B cell (primary cell): ENCODE measurements around the gene WBP1. TPM values are rescaled to one million over a fixed set of nuclear protein-coding genes. Genes with fewer than 3 reads are reported as not detected.
A peak's percentile ranks its signal among the peaks of the same experiment; 100 is the strongest.

Experiments
- ATAC-seq: fragments of 200-7000 bp; cut with Tn5 transposase; one replicate; pipeline ENCODE4 v1.10.0; 2021; ENCODE audit warnings: low read depth, mild to moderate bottlenecking, moderate number of reproducible peaks, moderate library complexity
- CTCF ChIA-PET: fragments of 350-600 bp; sonication (Branson Sonifier 250); formaldehyde crosslinking; loops from one replicate; lab custom pipeline; 2021; ENCODE audit warnings: antibody characterized with exemption, inconsistent platforms; lab: Charles Lee
- POLR2A ChIA-PET: fragments of 350-600 bp; sonication (Branson Sonifier 250); formaldehyde crosslinking; loops from one replicate; lab custom pipeline; 2021; ENCODE audit warnings: antibody characterized with exemption; lab: Charles Lee
- DNase-seq: peaks from one replicate; pipeline ENCODE4 v3.0.0; 2013
- H2AFZ ChIP-seq: 2 replicates; pipeline ENCODE4 v1.6.1; 2012; ENCODE audit warnings: mild to moderate bottlenecking, low read depth, low read length; ENCODE audit not compliant: insufficient read depth, poor library complexity, severe bottlenecking
- H3K27ac ChIP-seq, 2 donors: 1 replicate in 1 of 2; 2 replicates in 1 of 2; pipeline ENCODE4 v1.5.1; 2012 to 2013; ENCODE audit warnings: low read length in 2 of 2, mild to moderate bottlenecking in 2 of 2, moderate library complexity in 1 of 2
- H3K27me3 ChIP-seq, 4 experiments: fragments of 200-600 bp in 1 of 4; sonication (generic) in 1 of 4; replicated peaks in 1 of 4; 1 replicate in 2 of 4; 2 replicates in 2 of 4; pipeline versions ENCODE4 v1.6.1 to v1.7.0; 2013 to 2016; ENCODE audit warnings: low read length in 3 of 4, mild to moderate bottlenecking in 2 of 4, mixed read lengths in 1 of 4, moderate library complexity in 1 of 4; ENCODE audit not compliant: insufficient read depth in 4 of 4, control insufficient read depth in 3 of 4; ENCODE audit errors: control extremely low read depth in 1 of 4
- H3K36me3 ChIP-seq, 2 experiments: replicated peaks in 1 of 2; 1 replicate in 1 of 2; 2 replicates in 1 of 2; pipeline versions ENCODE4 v1.6.1 to v1.7.1; 2013; ENCODE audit warnings: low read length in 1 of 2; ENCODE audit not compliant: insufficient read depth in 2 of 2, control insufficient read depth in 1 of 2; ENCODE audit errors: control extremely low read depth in 1 of 2, extremely low read depth in 1 of 2
- H3K4me1 ChIP-seq, 2 donors: fragments of 200-600 bp in 1 of 2; sonication (generic) in 1 of 2; 1 replicate in 1 of 2; 2 replicates in 1 of 2; pipeline versions ENCODE4 v1.5.1 to v1.6.1; 2013 to 2017; ENCODE audit warnings: low read length in 2 of 2; ENCODE audit not compliant: control insufficient read depth in 2 of 2, insufficient read depth in 2 of 2
- H3K4me2 ChIP-seq: replicated peaks from 2 replicates; pipeline ENCODE3; 2012; ENCODE audit warnings: mild to moderate bottlenecking, low read depth, low read length; ENCODE audit not compliant: poor library complexity, severe bottlenecking
- H3K4me3 ChIP-seq, 5 experiments: fragments of 200-600 bp in 1 of 5; sonication (generic) in 1 of 5; 1 replicate in 3 of 5; 2 replicates in 2 of 5; pipeline versions ENCODE4 v1.5.1 to v1.7.0; 2011 to 2016; ENCODE audit warnings: low read length in 4 of 5, mild to moderate bottlenecking in 4 of 5, low read depth in 2 of 5, control low read depth in 1 of 5, moderate library complexity in 1 of 5; ENCODE audit not compliant: insufficient read depth in 1 of 5; ENCODE audit errors: control extremely low read depth in 1 of 5, extremely low read depth in 1 of 5
- H3K79me2 ChIP-seq: fragments of 200-600 bp; sonication (generic); one replicate; pipeline ENCODE4 v1.6.0; 2016; ENCODE audit warnings: low read length; ENCODE audit not compliant: control insufficient read depth, insufficient read depth
- H3K9ac ChIP-seq: fragments of 200-600 bp; sonication (generic); 2 replicates; pipeline ENCODE4 v1.6.1; 2017; ENCODE audit warnings: mild to moderate bottlenecking, low read length, moderate library complexity
- H3K9me3 ChIP-seq, 3 donors: one replicate each; pipeline versions ENCODE4 v1.6.1 to v1.7.1; 2013; ENCODE audit warnings: low read length in 2 of 3; ENCODE audit not compliant: control insufficient read depth in 2 of 3, insufficient read depth in 1 of 3; ENCODE audit errors: control extremely low read depth in 1 of 3
- H4K20me1 ChIP-seq: 2 replicates; pipeline ENCODE4 v1.6.0; 2012; ENCODE audit warnings: mild to moderate bottlenecking, low read length; ENCODE audit not compliant: insufficient read depth, control insufficient read depth, poor library complexity, severe bottlenecking
- H3K27ac Mint-ChIP-seq: one replicate; pipeline ENCODE4 v1.8.0; 2021; ENCODE audit warnings: mixed read lengths
- H3K27me3 Mint-ChIP-seq: one replicate; pipeline ENCODE4 v1.8.0; 2021; ENCODE audit warnings: mixed read lengths
- H3K4me1 Mint-ChIP-seq: one replicate; pipeline ENCODE4 v1.8.0; 2021; ENCODE audit warnings: mixed read lengths
- H3K4me3 Mint-ChIP-seq: one replicate; pipeline ENCODE4 v1.8.0; 2021; ENCODE audit warnings: mixed read lengths
- H3K9me3 Mint-ChIP-seq: one replicate; pipeline ENCODE4 v1.8.0; 2022; ENCODE audit warnings: mixed read lengths; ENCODE audit not compliant: insufficient read depth
- EZH2 ChIP-seq: IDR thresholded peaks from 2 replicates; pipeline ENCODE4 v1.6.1; 2012; ENCODE audit warnings: borderline replicate concordance, low read depth, mild to moderate bottlenecking, moderate library complexity, low read length; ENCODE audit not compliant: insufficient read depth, poor library complexity, severe bottlenecking
- WGBS: methylation state at CpG from one replicate; pipeline ENCODE4 v1.1.5; 2013; ENCODE audit warnings: missing lambda C conversion rate; ENCODE audit not compliant: insufficient coverage; 5-methylcytosine and 5-hydroxymethylcytosine counted together
- intact Hi-C: fragments of 100-400 bp; cut with micrococcal nuclease; formaldehyde crosslinking; loops from one replicate; pipeline ENCODE4 v1.10.0; 2022
- polyA plus RNA-seq: library from polyadenylated mRNA; depleted of rRNA; stranded (reverse); fragments of >200 nt; gene quantifications from 2 replicates; pipeline ENCODE4 v1.2.3, GENCODE V29; 2012
- total RNA-seq, 2 donors: library from RNA; stranded (reverse); fragments of 120-200 nt in 1 of 2; gene quantifications; 1 replicate in 1 of 2; 2 replicates in 1 of 2; pipeline versions ENCODE4 v1.2.3 to v1.2.4, GENCODE V29; 2013 to 2022
- TF ChIP-seq, protein P1 (sequence below): fragments of 200-600 bp; IDR thresholded peaks from one replicate; pipeline ENCODE4 v1.8.0; 2022; ENCODE audit warnings: antibody characterized with exemption, mild to moderate bottlenecking

The WBP1 gene
- total and polyA plus RNA-seq, 2 donors (not counting 1 experiment from before 2014, with no cell fraction given), result 98.4 to 207 TPM

DNA sequence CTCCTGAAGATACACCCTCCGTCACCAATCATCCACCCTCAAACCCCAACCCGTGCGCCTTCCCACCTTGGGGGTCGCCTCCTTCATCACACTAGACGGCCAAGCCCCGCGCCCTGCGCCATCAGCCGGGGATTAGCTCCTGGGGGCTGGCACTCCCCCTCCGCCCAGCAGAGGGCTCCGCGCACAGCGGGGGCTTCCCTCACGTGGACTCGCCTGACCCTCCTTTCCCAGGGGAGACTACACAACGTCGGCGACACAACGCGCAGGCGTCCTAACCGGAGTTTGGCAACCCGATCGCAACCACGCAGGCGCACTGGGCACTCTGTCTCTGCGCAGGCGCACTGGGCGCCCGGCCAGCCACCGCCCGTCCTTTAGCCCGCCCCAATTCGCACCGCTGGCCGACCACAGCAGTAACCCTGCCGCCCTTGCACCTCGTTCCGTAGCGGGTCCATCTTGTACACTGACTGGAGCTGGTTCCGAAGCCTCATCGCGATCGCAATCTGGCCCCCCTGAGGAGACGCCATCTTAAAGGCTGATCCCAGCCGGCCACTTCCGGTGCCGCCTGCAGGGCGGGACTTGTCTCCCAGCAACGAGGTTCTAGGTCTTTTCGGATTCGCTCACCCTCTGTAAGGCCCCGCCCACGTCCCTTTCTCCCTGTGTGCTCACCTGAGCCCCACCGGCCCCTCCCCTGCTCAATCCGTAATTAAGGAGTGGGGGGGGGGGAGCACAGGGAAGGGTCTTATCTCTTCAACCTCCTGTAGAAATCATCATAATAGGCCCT is 49.1 kb downstream of the WBP1 start, which contains the start of gene PCGF1:
PCGF1 (minus strand) TSS at position 551 of the 781 bp plus-strand sequence; CDS start at position 524, 27 bp downstream.
- ChIA-PET CTCF (interaction anchor here (0.6 to 8.1 kb wide), 15 partner anchors 9 to 86 kb away, joined by 3 to 111 read pairs (median 4); partner anchors contain the start of genes AUP1, CCDC142, DQX1 and HTRA2), POLR2A (interaction anchor here (0.5 to 2.8 kb wide), 11 partner anchors 9 to 196 kb away, joined by 3 to 13 read pairs (median 5); partner anchors contain the start of genes AUP1, HTRA2 and WBP1)
- no peaks in the 10 kb centered on the region for H4K20me1 ChIP-seq
- peaks cover 41% of the 10 kb centered on the region for H3K27me3 Mint-ChIP-seq
- peak within 1 kb of the TSS; percentile 96 for H3K4me3 Mint-ChIP-seq
- ATAC-seq, result peak; percentile 85
- peak within 1 kb of the TSS; percentile 91 to 96 for H3K27ac ChIP-seq
- DNase-seq, result peak; percentile 100
- 1% methylated on average over 49 of the region's 56 CpGs for WGBS
- H3K9ac ChIP-seq, result peak within 1 kb of the TSS; percentile 84
- peak within 1 kb of the TSS; percentile 99 for H3K27ac Mint-ChIP-seq
- peaks cover 0 to 10% of the 10 kb centered on the region in 2 experiments for H3K36me3 ChIP-seq
- H3K4me1 Mint-ChIP-seq, result peaks cover 56% of the 10 kb centered on the region
- H3K79me2 ChIP-seq, result peaks cover 8% of the 10 kb centered on the region
- intact Hi-C loops, result loop anchor here (1.0 to 5.0 kb wide), 7 partner anchors 9 to 145 kb away; partner anchors contain the start of genes AUP1, DOK1, HTRA2 and SEMA4F
- H3K4me1 ChIP-seq, result peaks cover 31 to 38% of the 10 kb centered on the region in 2 donors
- TF ChIP-seq, protein P1, sequence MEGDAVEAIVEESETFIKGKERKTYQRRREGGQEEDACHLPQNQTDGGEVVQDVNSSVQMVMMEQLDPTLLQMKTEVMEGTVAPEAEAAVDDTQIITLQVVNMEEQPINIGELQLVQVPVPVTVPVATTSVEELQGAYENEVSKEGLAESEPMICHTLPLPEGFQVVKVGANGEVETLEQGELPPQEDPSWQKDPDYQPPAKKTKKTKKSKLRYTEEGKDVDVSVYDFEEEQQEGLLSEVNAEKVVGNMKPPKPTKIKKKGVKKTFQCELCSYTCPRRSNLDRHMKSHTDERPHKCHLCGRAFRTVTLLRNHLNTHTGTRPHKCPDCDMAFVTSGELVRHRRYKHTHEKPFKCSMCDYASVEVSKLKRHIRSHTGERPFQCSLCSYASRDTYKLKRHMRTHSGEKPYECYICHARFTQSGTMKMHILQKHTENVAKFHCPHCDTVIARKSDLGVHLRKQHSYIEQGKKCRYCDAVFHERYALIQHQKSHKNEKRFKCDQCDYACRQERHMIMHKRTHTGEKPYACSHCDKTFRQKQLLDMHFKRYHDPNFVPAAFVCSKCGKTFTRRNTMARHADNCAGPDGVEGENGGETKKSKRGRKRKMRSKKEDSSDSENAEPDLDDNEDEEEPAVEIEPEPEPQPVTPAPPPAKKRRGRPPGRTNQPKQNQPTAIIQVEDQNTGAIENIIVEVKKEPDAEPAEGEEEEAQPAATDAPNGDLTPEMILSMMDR, result peak; percentile 64
- TF ChIP-seq EZH2, result no peak
- H3K4me2 ChIP-seq, result peak within 1 kb of the TSS; percentile 88
- H3K4me3 ChIP-seq, result peak within 1 kb of the TSS; percentile 78 to 97 (median 83)
- peaks cover 0 to 56% (median 14%) of the 10 kb centered on the region in 4 experiments for H3K27me3 ChIP-seq
- no peaks in the 10 kb centered on the region for H3K9me3 Mint-ChIP-seq
- H3K9me3 ChIP-seq, result peaks cover 0 to 13% (median 0%) of the 10 kb centered on the region in 3 donors
- H2AFZ ChIP-seq, result peak within 1 kb of the TSS; percentile 90
